Lower leg skin (tissue), 4 donors: ENCODE data around the gene CFAP69. TPM values are rescaled to one million over a fixed set of nuclear protein-coding genes. Genes with fewer than 3 reads are reported as not detected.
"Not testable (repeated sequence)": the region's sequence is repeated elsewhere in the genome, so short reads cannot be mapped to it uniquely, and the experiment has no call there.

Experiments
- DNase-seq, 2 donors: peaks; one replicate each; pipeline ENCODE4 v3.0.0-alpha.2; 2019; ENCODE audit warnings: low spot score in 2 of 2
- H3K4me3 ChIP-seq: fragments of 200-600 bp; sonication (generic); 2 replicates; pipeline ENCODE4 v1.5.1; 2017; ENCODE audit warnings: mild to moderate bottlenecking, low read depth; ENCODE audit not compliant: poor library complexity, severe bottlenecking
- CTCF ChIP-seq, 3 donors: fragments of 450-650 bp; IDR thresholded peaks; one replicate each; pipeline ENCODE4 v1.5.1; 2016; ENCODE audit warnings: antibody characterized with exemption in 3 of 3, mild to moderate bottlenecking in 3 of 3, moderate library complexity in 2 of 3
- POLR2A ChIP-seq, 2 donors: fragments of 450-650 bp; IDR thresholded peaks; one replicate each; pipeline ENCODE4 v1.6.1; 2016 to 2017; ENCODE audit warnings: antibody characterized with exemption in 2 of 2, mild to moderate bottlenecking in 1 of 2, moderate library complexity in 1 of 2
- WGBS, 2 donors: methylation state at CpG; one replicate each; pipeline ENCODE4 v1.1.5; 2018; 5-methylcytosine and 5-hydroxymethylcytosine counted together
- intact Hi-C: fragments of 100-400 bp; cut with DNase I; formaldehyde crosslinking; loops from one replicate; pipeline ENCODE4 v1.15.0; 2023; ENCODE audit warnings: low total_unique reads
- total RNA-seq, 4 donors: library from RNA; depleted of rRNA; stranded (reverse); fragments of >200 nt; gene quantifications; one replicate each; pipeline ENCODE4 v1.1.0, GENCODE V29; 2016

CFAP69 gene
- total RNA-seq, 4 donors from 2014 or later = 1.3 to 3.7 (median 3.4) TPM

GRCh38 chr7:90326500-90326899 is 81.5 kb downstream of the CFAP69 start:
- 25 to 50% methylated on average over 1 of the region's 1 CpG for WGBS, 2 donors
- no peak for TF ChIP-seq POLR2A (IDR thresholded peaks at IDR 0.05)
- TF ChIP-seq CTCF (IDR thresholded peaks at IDR 0.05) = no peak
- intact Hi-C loops = no loop called here
- no peak for DNase-seq
- H3K4me3 ChIP-seq = no peak overlapping the region

GRCh38 chr7:90334193-90334843 is 89.3 kb downstream of the CFAP69 start:
- no peak for DNase-seq
- WGBS, 2 donors = 93 to 94% methylated on average over 28 to 47 of the region's 48 CpGs
- intact Hi-C loops = no loop called here

GRCh38 chr7:90334926-90335325 is 90.0 kb downstream of the CFAP69 start:
- 83 to 94% methylated on average over 2 of the region's 2 CpGs for WGBS, 2 donors
- intact Hi-C loops = not testable (repeated sequence)

More at GRCh38 chr7:90334193-90334843, 89.3 kb downstream of the CFAP69 start:
- H3K4me3 ChIP-seq = no peak overlapping the region
- TF ChIP-seq POLR2A (IDR thresholded peaks at IDR 0.05) (no peak), CTCF (IDR thresholded peaks at IDR 0.05) (no peak)

GRCh38 chr7:90337106-90337505 is 92.1 kb downstream of the CFAP69 start:
- intact Hi-C loops = no loop called here
- H3K4me3 ChIP-seq = no peak overlapping the region
- TF ChIP-seq CTCF (IDR thresholded peaks at IDR 0.05) (no peak), POLR2A (IDR thresholded peaks at IDR 0.05) (no peak)
- DNase-seq = no peak

More at GRCh38 chr7:90334926-90335325, 90.0 kb downstream of the CFAP69 start:
- not testable (repeated sequence) for H3K4me3 ChIP-seq, DNase-seq

- intact Hi-C loops = no loop called here
- TF ChIP-seq POLR2A (IDR thresholded peaks at IDR 0.05) = no peak
- TF ChIP-seq CTCF (IDR thresholded peaks at IDR 0.05) = no peak
- H3K4me3 ChIP-seq = no peak overlapping the region
- DNase-seq = no peak
Observed at GRCh38 chr7:90345016-90345415, 100.0 kb downstream of the CFAP69 start.

GRCh38 chr7:90345595-90346335 is 100.8 kb downstream of the CFAP69 start:
- DNase-seq = no peak
- intact Hi-C loops = no loop called here
- H3K4me3 ChIP-seq = peak overlapping the region; percentile 84
- TF ChIP-seq POLR2A (IDR thresholded peaks at IDR 0.05) = no peak
- TF ChIP-seq CTCF (IDR thresholded peaks at IDR 0.05) = no peak
- 4 to 5% methylated on average over 18 of the region's 18 CpGs for WGBS, 2 donors
